Panc1 (cell line): Measurements from ENCODE around the gene CROT. TPM values are rescaled to one million over a fixed set of nuclear protein-coding genes. Genes with fewer than 3 reads are reported as not detected.
"Not testable (repeated sequence)": the region's sequence is repeated elsewhere in the genome, so short reads cannot be mapped to it uniquely, and the experiment has no call there.

Experiments
- ATAC-seq: fragments of 200-7000 bp; cut with Tn5 transposase; 2 replicates; pipeline ENCODE4 v1.9.1; 2020; ENCODE audit warnings: mild to moderate bottlenecking, moderate library complexity
- BruUV-seq: library from RNA; stranded (reverse); fragments of 400-500 nt; replicated peaks from 2 replicates; lab custom pipeline; 2021; lab: Mats Ljungman, UMichigan
- CTCF ChIA-PET: fragments of 300-600 bp; sonication (Branson Sonifier 250); formaldehyde crosslinking; loops from one replicate; lab custom pipeline; 2022; ENCODE audit warnings: antibody characterized with exemption; lab: Charles Lee
- POLR2A ChIA-PET: fragments of 300-600 bp; sonication (Branson Sonifier 250); formaldehyde crosslinking; loops from one replicate; lab custom pipeline; 2022; ENCODE audit warnings: antibody characterized with exemption; lab: Charles Lee
- DNase-seq: peaks from one replicate; pipeline ENCODE4 v3.0.0-alpha.2; 2010; ENCODE audit warnings: low read depth, low spot score
- H3K27ac ChIP-seq: 2 replicates; pipeline ENCODE4 v1.5.1; 2011; ENCODE audit warnings: mild to moderate bottlenecking, low read length, inconsistent platforms
- H3K27me3 ChIP-seq: fragments of 200-500 bp; sonication (Bioruptor generic); 2 replicates; pipeline ENCODE4 v1.6.0; 2014; ENCODE audit warnings: low read length, inconsistent platforms; ENCODE audit not compliant: control insufficient read depth, insufficient read depth
- H3K36me3 ChIP-seq: fragments of 200-500 bp; sonication (Bioruptor generic); 2 replicates; pipeline ENCODE4 v1.5.1; 2014; ENCODE audit warnings: inconsistent platforms, mild to moderate bottlenecking, low read length, moderate library complexity; ENCODE audit not compliant: control insufficient read depth, insufficient read depth
- H3K4me1 ChIP-seq: 2 replicates; pipeline ENCODE4 v1.5.1; 2011; ENCODE audit warnings: inconsistent platforms, mild to moderate bottlenecking, low read length, moderate library complexity; ENCODE audit not compliant: control insufficient read depth, insufficient read depth
- H3K4me3 ChIP-seq, 2 experiments: 2 replicates each; pipeline ENCODE4 v1.5.1; 2011 to 2012; ENCODE audit warnings: low read depth in 2 of 2, low read length in 2 of 2, mild to moderate bottlenecking in 2 of 2, inconsistent platforms in 1 of 2, moderate library complexity in 1 of 2
- H3K9me3 ChIP-seq: fragments of 200-500 bp; sonication (Bioruptor generic); 2 replicates; pipeline ENCODE4 v1.5.1; 2014; ENCODE audit warnings: low read depth, mild to moderate bottlenecking, inconsistent platforms, low read length, moderate library complexity; ENCODE audit not compliant: control insufficient read depth, insufficient read depth
- POLR2AphosphoS5 ChIP-seq: IDR thresholded peaks from 2 replicates; pipeline ENCODE4 v1.6.1; 2012; ENCODE audit warnings: mild to moderate bottlenecking, low read depth, low read length, moderate library complexity
- REST ChIP-seq, 2 experiments: IDR thresholded peaks; 2 replicates each; pipeline ENCODE4 v1.6.1; 2011 to 2012; ENCODE audit warnings: low read depth in 2 of 2, control low read depth in 1 of 2, low read length in 1 of 2, mild to moderate bottlenecking in 1 of 2, moderate library complexity in 1 of 2; ENCODE audit not compliant: insufficient read depth in 1 of 2
- SIN3A ChIP-seq: IDR thresholded peaks from 2 replicates; pipeline ENCODE4 v1.6.1; 2012; ENCODE audit warnings: low read depth, mild to moderate bottlenecking, low read length, moderate library complexity, borderline replicate concordance; ENCODE audit not compliant: insufficient read depth
- TCF7L2 ChIP-seq: IDR thresholded peaks from 2 replicates; pipeline ENCODE4 v1.6.1; 2011; ENCODE audit warnings: mild to moderate bottlenecking, low read depth, low read length, inconsistent platforms
- in situ Hi-C: cut with HindIII; loops from 2 replicates; pipeline ENCODE4 v1.10.0; 2016; ENCODE audit warnings: low sequenced_read_pairs, low pct_unique_long_range_greater_than_20kb
- intact Hi-C: fragments of 100-400 bp; cut with micrococcal nuclease; formaldehyde crosslinking; loops from one replicate; pipeline ENCODE4 v1.10.0; 2022; ENCODE audit not compliant: unreplicated experiment
- total RNA-seq: library from RNA; stranded (reverse); gene quantifications from one replicate; pipeline ENCODE4 v1.2.1, GENCODE V29; 2021; ENCODE audit not compliant: unreplicated experiment
- TF ChIP-seq, protein P1 (sequence below): fragments of 450-650 bp; IDR thresholded peaks from 2 replicates; pipeline ENCODE4 v1.5.1; 2017; ENCODE audit warnings: mild to moderate bottlenecking

CROT gene
- total RNA-seq, 1 experiment from 2014 or later, result 9.8 TPM

DNA sequence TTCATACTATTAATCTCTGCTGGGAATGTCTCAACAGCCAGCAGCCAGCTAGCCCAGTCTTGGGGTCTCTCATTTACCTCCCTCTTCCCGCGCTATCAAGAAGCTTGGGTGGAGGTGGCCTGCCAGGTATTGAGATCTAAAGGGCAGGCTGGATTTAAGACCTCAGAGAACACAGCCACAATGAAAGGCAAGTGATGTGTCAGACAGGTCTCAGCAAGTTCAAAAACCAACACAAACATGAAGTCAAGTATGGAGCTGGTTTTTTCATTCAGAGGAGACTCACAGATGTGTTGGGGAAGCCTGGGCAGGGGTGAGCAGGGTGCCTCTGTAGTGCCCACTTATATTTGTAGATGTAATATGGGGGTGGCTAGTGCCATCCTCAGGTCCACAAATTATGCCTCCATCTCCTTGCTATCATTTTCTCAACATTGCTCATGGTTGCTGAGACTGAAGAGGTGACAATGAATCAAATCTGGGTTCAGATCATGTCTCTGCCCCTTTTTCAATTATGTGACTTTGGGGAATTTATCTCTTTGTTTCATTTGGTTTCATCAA is 27.7 kb upstream of the CROT start:
- 0 out of 2 replicates have a peak, but pooled peaks cover 2% of the 10 kb centered on the region for H3K27me3 ChIP-seq
- ChIA-PET CTCF (no interaction called here), POLR2A (no interaction called here)
- H3K4me3 ChIP-seq, result no peak overlapping the region
- no TSS peak for BruUV-seq
- ATAC-seq, result no peak
- no peaks in the 10 kb centered on the region for H3K4me1 ChIP-seq
- no peak overlapping the region for H3K27ac ChIP-seq
- in situ Hi-C loops (no loop called here), intact Hi-C loops (no loop called here)
- TF ChIP-seq TCF7L2 (no peak), POLR2AphosphoS5 (no peak)
- H3K36me3 ChIP-seq, result no peaks in the 10 kb centered on the region
- no peaks in the 10 kb centered on the region for H3K9me3 ChIP-seq
- DNase-seq, result no peak

- Histone ChIP-seq H3K36me3 (no peaks in the 10 kb centered on the region), H3K27me3 (0 out of 2 replicates have a peak, but pooled peaks cover 2% of the 10 kb centered on the region), H3K4me1 (no peaks in the 10 kb centered on the region), H3K27ac (no peak overlapping the region), H3K9me3 (no peaks in the 10 kb centered on the region), H3K4me3 (no peak overlapping the region)
- DNase-seq (no peak), ATAC-seq (no peak)
- intact Hi-C loops, result no loop called here
- no TSS peak for BruUV-seq
- TF ChIP-seq REST (IDR thresholded peaks at IDR 0.05; ENCODE audit: insufficient read depth in 1 of 2, low read depth in 2 of 2, low read length in 1 of 2) (no peak), SIN3A (no peak), TCF7L2 (no peak), POLR2AphosphoS5 (no peak)
- TF ChIP-seq, protein P1, sequence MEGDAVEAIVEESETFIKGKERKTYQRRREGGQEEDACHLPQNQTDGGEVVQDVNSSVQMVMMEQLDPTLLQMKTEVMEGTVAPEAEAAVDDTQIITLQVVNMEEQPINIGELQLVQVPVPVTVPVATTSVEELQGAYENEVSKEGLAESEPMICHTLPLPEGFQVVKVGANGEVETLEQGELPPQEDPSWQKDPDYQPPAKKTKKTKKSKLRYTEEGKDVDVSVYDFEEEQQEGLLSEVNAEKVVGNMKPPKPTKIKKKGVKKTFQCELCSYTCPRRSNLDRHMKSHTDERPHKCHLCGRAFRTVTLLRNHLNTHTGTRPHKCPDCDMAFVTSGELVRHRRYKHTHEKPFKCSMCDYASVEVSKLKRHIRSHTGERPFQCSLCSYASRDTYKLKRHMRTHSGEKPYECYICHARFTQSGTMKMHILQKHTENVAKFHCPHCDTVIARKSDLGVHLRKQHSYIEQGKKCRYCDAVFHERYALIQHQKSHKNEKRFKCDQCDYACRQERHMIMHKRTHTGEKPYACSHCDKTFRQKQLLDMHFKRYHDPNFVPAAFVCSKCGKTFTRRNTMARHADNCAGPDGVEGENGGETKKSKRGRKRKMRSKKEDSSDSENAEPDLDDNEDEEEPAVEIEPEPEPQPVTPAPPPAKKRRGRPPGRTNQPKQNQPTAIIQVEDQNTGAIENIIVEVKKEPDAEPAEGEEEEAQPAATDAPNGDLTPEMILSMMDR, result no peak; the same call in 1 of the 2 replicates
- POLR2A ChIA-PET, result no interaction called here
- CTCF ChIA-PET, result interaction anchor here (0.7 kb wide), 1 partner anchor 97 kb away, joined by 3 read pairs; no protein-coding TSS in a partner anchor
- in situ Hi-C loops, result no loop called here
These were observed 26.7 kb upstream of the CROT start for GRCh38 chr7:87318741-87319140.

GRCh38 chr7:87319154-87319581 is 26.3 kb upstream of the CROT start:
- H3K9me3 ChIP-seq, H3K27me3 ChIP-seq, DNase-seq, POLR2A ChIA-PET, H3K36me3 ChIP-seq, ATAC-seq, H3K27ac ChIP-seq, BruUV-seq, H3K4me1 ChIP-seq, intact Hi-C loops, in situ Hi-C loops: not testable (repeated sequence)
- CTCF ChIA-PET, result interaction anchor here (0.7 kb wide), 1 partner anchor 97 kb away, joined by 3 read pairs; no protein-coding TSS in a partner anchor
- peak overlapping the region in 1 of 2 experiments; percentile 34; a peak in 2 of 4 replicates for H3K4me3 ChIP-seq
